ENCODE measurements around the gene ERG.

DNA sequence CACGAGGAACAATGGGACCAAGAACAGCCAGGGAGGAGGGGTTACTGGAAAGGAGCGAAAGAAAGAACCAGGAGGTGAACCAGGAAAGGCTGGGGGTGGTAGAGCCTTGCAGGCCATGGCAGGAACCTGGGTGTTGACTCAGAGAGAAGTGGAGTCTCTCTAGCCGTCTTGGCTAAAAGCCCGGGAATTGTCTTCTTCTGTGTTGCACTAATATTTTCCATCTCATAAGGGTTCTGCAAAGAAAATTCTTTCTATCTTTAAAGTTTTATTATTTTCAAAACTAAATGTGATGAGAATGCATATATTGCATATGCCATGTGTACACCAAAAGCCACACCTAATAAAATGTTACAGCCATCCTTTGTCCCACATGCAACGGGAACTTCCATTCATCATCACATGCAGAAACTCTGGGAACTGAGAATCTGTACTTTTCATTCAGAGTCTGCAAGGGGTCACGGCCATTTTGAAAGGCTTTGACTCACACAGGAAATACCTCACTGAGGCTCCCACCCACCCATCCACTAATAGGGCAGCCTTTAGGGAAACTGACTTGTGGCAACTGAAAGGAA lies 38.0 kb downstream of the ERG start:
- TF ChIP-seq POLR2A (IDR thresholded peaks at IDR 0.05; ENCODE audit: low read depth), result no peak
- TF ChIP-seq CTCF (IDR thresholded peaks at IDR 0.05), result no peak

Measured in esophagus muscularis mucosa (tissue), 3 donors.